GM12878 (cell line): ENCODE results near the gene CALHM2. TPM values are rescaled to one million over a fixed set of nuclear protein-coding genes. Genes with fewer than 3 reads are reported as not detected.

Source experiments
- ATF7 ChIP-seq: fragments of 450-650 bp; IDR thresholded peaks from 2 replicates; pipeline ENCODE4 v1.6.1; 2016; ENCODE audit warnings: low read depth, mild to moderate bottlenecking
- BCL11A ChIP-seq: IDR thresholded peaks from 2 replicates; pipeline ENCODE4 v1.6.1; 2011; ENCODE audit warnings: low read depth, low read length
- BMI1 ChIP-seq: fragments of 450-650 bp; IDR thresholded peaks from 2 replicates; pipeline ENCODE4 v1.6.1; 2016; ENCODE audit warnings: mild to moderate bottlenecking, moderate library complexity, borderline replicate concordance
- CBX5 ChIP-seq: sonication (generic); IDR thresholded peaks from 2 replicates; pipeline ENCODE4 v1.6.1; 2016; ENCODE audit warnings: low read depth, moderate library complexity, mild to moderate bottlenecking, inconsistent platforms
- GABPA ChIP-seq: IDR thresholded peaks from 2 replicates; pipeline ENCODE4 v1.6.1; 2014; ENCODE audit warnings: antibody characterized with exemption, low read depth, mild to moderate bottlenecking, inconsistent platforms
- NFXL1 ChIP-seq: fragments of 450-650 bp; IDR thresholded peaks from 2 replicates; pipeline ENCODE4 v1.6.1; 2017; ENCODE audit warnings: antibody characterized with exemption, mild to moderate bottlenecking, borderline replicate concordance
- PBX3 ChIP-seq: IDR thresholded peaks from 2 replicates; pipeline ENCODE4 v1.6.1; 2011; ENCODE audit warnings: mild to moderate bottlenecking, low read depth, low read length, moderate library complexity; ENCODE audit not compliant: insufficient replicate concordance
- POLR2AphosphoS2 ChIP-seq: IDR thresholded peaks from 2 replicates; pipeline ENCODE4 v1.6.1; 2011; ENCODE audit warnings: low read depth, mild to moderate bottlenecking, low read length, improper control_type of control experiment, moderate library complexity
- POLR2AphosphoS5 ChIP-seq: IDR thresholded peaks from 2 replicates; pipeline ENCODE4 v1.6.1; 2011; ENCODE audit warnings: mild to moderate bottlenecking, low read length, inconsistent platforms
- REST ChIP-seq: IDR thresholded peaks from 2 replicates; pipeline ENCODE4 v1.6.1; 2012; ENCODE audit warnings: mild to moderate bottlenecking, low read depth, low read length
- SMAD1 ChIP-seq: fragments of 450-650 bp; IDR thresholded peaks from 2 replicates; pipeline ENCODE4 v1.6.1; 2018; ENCODE audit warnings: mild to moderate bottlenecking, low read depth; ENCODE audit not compliant: partially characterized antibody
- USF1 ChIP-seq: IDR thresholded peaks from 2 replicates; pipeline ENCODE4 v1.6.1; 2011; ENCODE audit warnings: borderline replicate concordance, low read depth, mild to moderate bottlenecking, moderate library complexity, mixed read lengths, low read length; ENCODE audit not compliant: insufficient read depth; ENCODE audit errors: extremely low read length
- YBX1 ChIP-seq: fragments of 450-650 bp; IDR thresholded peaks from 2 replicates; pipeline ENCODE4 v1.6.1; 2016; ENCODE audit warnings: antibody characterized with exemption
- ZBED1 ChIP-seq: IDR thresholded peaks from 2 replicates; pipeline ENCODE4 v1.6.1; 2016; ENCODE audit warnings: borderline replicate concordance
- ZNF384 ChIP-seq: IDR thresholded peaks from 2 replicates; pipeline ENCODE4 v1.6.1; 2012; ENCODE audit warnings: low read depth, mild to moderate bottlenecking, low read length, improper control_type of control experiment, borderline replicate concordance
- ZNF687 ChIP-seq: fragments of 450-650 bp; IDR thresholded peaks from 2 replicates; pipeline ENCODE4 v1.6.1; 2017; ENCODE audit warnings: mild to moderate bottlenecking, moderate library complexity
- polyA plus RNA-seq, 11 experiments: library from polyadenylated mRNA; depleted of rRNA in 4 of 11; unstranded in 6 of 11; stranded (reverse) in 5 of 11; fragments of >200 nt; fragmentation: Nextera tagmentation in 4 of 11; fragmentation: Illumina TruSeq in 1 of 11; extraction: Ambion mirVana in 4 of 11; extraction: Trizol in 1 of 11; gene quantifications; 1 replicate in 1 of 11; 2 replicates in 10 of 11; pipeline versions ENCODE4 v1.2.1 to v1.2.3, GENCODE V29; 2011 to 2016; ENCODE audit warnings: inconsistent platforms in 2 of 11, missing spikeins in 2 of 11, low read depth in 1 of 11
- total RNA-seq, 4 experiments: library from RNA; depleted of rRNA in 3 of 4; stranded (reverse); fragments of >200 nt in 3 of 4; fragmentation: Illumina TruSeq in 1 of 4; extraction: Trizol in 1 of 4; gene quantifications; 2 replicates each; pipeline versions ENCODE4 v1.2.1 to v1.2.3, GENCODE V29; 2013 to 2021

The CALHM2 gene
- total and polyA plus RNA-seq, 10 of the 15 experiments (the other 5 are each of a cell fraction or from before 2014, with no cell fraction given) = 0.60 to 23.7 (median 9.3) TPM

- no peak for TF ChIP-seq BMI1
- TF ChIP-seq NFXL1 = no peak
- TF ChIP-seq ZBED1 = no peak; the same call in 1 of the 2 replicates
- peak; percentile 85 for TF ChIP-seq GABPA
- no peak for TF ChIP-seq REST
- TF ChIP-seq YBX1 = no peak
- TF ChIP-seq ZNF687 = peak; percentile 65
- TF ChIP-seq PBX3 = no peak
- no peak for TF ChIP-seq ZNF384
- no peak for TF ChIP-seq SMAD1
- TF ChIP-seq ATF7 = peak; percentile 86
- no peak for TF ChIP-seq POLR2AphosphoS2
- no peak for TF ChIP-seq CBX5
- TF ChIP-seq BCL11A = peak; percentile 69
- TF ChIP-seq USF1 = no peak
- TF ChIP-seq POLR2AphosphoS5 = no peak; the same call in none of the 2 replicates
These were observed 18.8 kb upstream of the CALHM2 start (continued) for GRCh38 chr10:103470761-103471653.
